Activated CD8-positive, alpha-beta T cell treated with anti-CD3 and anti-CD28 coated beads for 36 hours (primary cell): ENCODE measurements around the gene BOLA2B. TPM values are rescaled to one million over a fixed set of nuclear protein-coding genes. Genes with fewer than 3 reads are reported as not detected.

Source experiments
- total RNA-seq, 2 experiments: library from RNA; stranded (reverse); gene quantifications; one replicate each; pipeline ENCODE4 v1.2.3, GENCODE V29; 2021

BOLA2B gene
- total RNA-seq, 2 experiments from 2014 or later: 248 to 254 TPM

Other genes starting within 250 kb of the BOLA2B start
- 10 to 100 TPM; 31.9 to 34.9 TPM for gene TMEM219, start 231.6 kb downstream of the BOLA2B start, total RNA-seq
- gene TAOK2, start 219.8 kb downstream of the BOLA2B start, total RNA-seq: 10 to 100 TPM; 25.0 to 25.9 TPM
- 10 to 100 TPM; 35.2 to 36.4 TPM for gene HIRIP3, start 198.0 kb downstream of the BOLA2B start, total RNA-seq
- gene INO80E, start 197.4 kb downstream of the BOLA2B start, total RNA-seq: 10 to 100 TPM; 75.9 to 79.1 TPM
- gene DOC2A, start 182.6 kb downstream of the BOLA2B start, total RNA-seq: 1 to 10 TPM in 1 of 2 experiments, under 1 TPM in 1; 0.68 to 1.8 TPM
- not detected for gene C16orf92, start 170.5 kb downstream of the BOLA2B start, total RNA-seq
- gene TLCD3B, start 162.4 kb downstream of the BOLA2B start, total RNA-seq: 1 to 10 TPM; 3.5 to 3.6 TPM
- gene ALDOA, start 127.9 kb downstream of the BOLA2B start, total RNA-seq: 1,000 to 10,000 TPM; 3,042 to 3,081 TPM
- 100 to 1,000 TPM; 116 to 121 TPM for gene PPP4C, start 117.7 kb downstream of the BOLA2B start, total RNA-seq
- 1 to 10 TPM; 2.5 TPM for gene TBX6, start 101.7 kb downstream of the BOLA2B start, total RNA-seq
- 10 to 100 TPM; 17.7 to 19.5 TPM for gene YPEL3, start 97.5 kb downstream of the BOLA2B start, total RNA-seq
- gene GDPD3, start 80.1 kb downstream of the BOLA2B start, total RNA-seq: 1 to 10 TPM; 4.5 to 5.7 TPM
- 10 to 100 TPM; 57.6 to 60.1 TPM for gene MAPK3, start 70.4 kb downstream of the BOLA2B start, total RNA-seq
- gene CORO1A, start 10.1 kb downstream of the BOLA2B start, total RNA-seq: 1,000 to 10,000 TPM; 1,130 to 1,151 TPM
- 100 to 1,000 TPM; 116 to 129 TPM for gene SLX1A, start 209 bp upstream of the BOLA2B start, total RNA-seq
- gene SULT1A3, start 5.6 kb upstream of the BOLA2B start, total RNA-seq: 10 to 100 TPM; 14.8 to 18.0 TPM
- gene NPIPB13, start 54.8 kb upstream of the BOLA2B start, total RNA-seq: 10 to 100 TPM; 14.7 to 20.7 TPM
- gene CD2BP2, start 161.6 kb upstream of the BOLA2B start, total RNA-seq: 10 to 100 TPM; 43.8 to 44.5 TPM
- 10 to 100 TPM; 39.7 to 41.3 TPM for gene TBC1D10B, start 176.8 kb upstream of the BOLA2B start, total RNA-seq
- 1 to 10 TPM in 1 of 2 experiments, under 1 TPM in 1; 0.87 to 1.2 TPM for gene MYL11, start 181.1 kb upstream of the BOLA2B start, total RNA-seq
- gene SEPTIN1, start 188.9 kb upstream of the BOLA2B start, total RNA-seq: 100 to 1,000 TPM; 163 to 169 TPM
- 10 to 100 TPM; 10.4 to 10.9 TPM for gene ZNF48, start 201.8 kb upstream of the BOLA2B start, total RNA-seq
- 1 to 10 TPM; 5.4 to 6.6 TPM for gene ZNF771, start 213.9 kb upstream of the BOLA2B start, total RNA-seq
- gene DCTPP1, start 236.4 kb upstream of the BOLA2B start, total RNA-seq: 100 to 1,000 TPM in 1 of 2 experiments, 10 to 100 TPM in 1; 98.4 to 105 TPM